Endothelial cell of umbilical vein (primary cell): Measurements from ENCODE around the gene CASR. TPM values are rescaled to one million over a fixed set of nuclear protein-coding genes. Genes with fewer than 3 reads are reported as not detected.

Source experiments
- BruUV-seq: library from RNA; stranded (reverse); fragments of 400-500 nt; replicated peaks from 2 replicates; lab custom pipeline; 2021; lab: Mats Ljungman, UMichigan
- CTCF ChIA-PET: fragments of 300-600, 350-600 bp; sonication (Branson Sonifier 250); formaldehyde crosslinking; loops from one replicate; lab custom pipeline; 2021; ENCODE audit warnings: antibody characterized with exemption, inconsistent platforms; lab: Charles Lee
- POLR2A ChIA-PET: fragments of 300-600, 350-600 bp; sonication (Branson Sonifier 250); formaldehyde crosslinking; loops from one replicate; lab custom pipeline; 2021; ENCODE audit warnings: antibody characterized with exemption, inconsistent platforms; lab: Charles Lee
- DNase-seq: peaks from one replicate; pipeline ENCODE4 v3.0.0-alpha.2; 2011; ENCODE audit warnings: low read depth, low spot score
- FAIRE-seq: peaks from 2 replicates; lab custom pipeline; 2011; peaks lifted over from hg19 to GRCh38; lab: Jason Lieb, UNC
- H2AFZ ChIP-seq: 2 replicates; pipeline ENCODE4 v1.6.0; 2012; ENCODE audit warnings: low read depth, low read length, control low read depth, inconsistent platforms
- H3K27ac ChIP-seq: 2 replicates; pipeline ENCODE4 v1.5.1; 2011; ENCODE audit warnings: low read depth, mild to moderate bottlenecking, control low read depth, low read length, moderate library complexity; ENCODE audit not compliant: insufficient read depth
- H3K27me3 ChIP-seq, 2 experiments: 2 replicates each; pipeline versions ENCODE4 v1.6.0 to v1.6.1; 2011; ENCODE audit warnings: low read length in 2 of 2, mixed read lengths in 1 of 2; ENCODE audit not compliant: control insufficient read depth in 2 of 2, insufficient read depth in 2 of 2
- H3K36me3 ChIP-seq, 2 experiments: 2 replicates in 1 of 2; 3 replicates in 1 of 2; pipeline ENCODE4 v1.5.1; 2011; ENCODE audit warnings: low read length in 2 of 2, mild to moderate bottlenecking in 1 of 2, moderate library complexity in 1 of 2; ENCODE audit not compliant: control insufficient read depth in 2 of 2, insufficient read depth in 2 of 2; ENCODE audit errors: extremely low read depth in 1 of 2
- H3K4me1 ChIP-seq: 3 replicates; pipeline ENCODE4 v1.5.1; 2011; ENCODE audit warnings: mild to moderate bottlenecking, low read length; ENCODE audit not compliant: control insufficient read depth, insufficient read depth; ENCODE audit errors: extremely low read depth
- H3K4me2 ChIP-seq: 2 replicates; pipeline ENCODE4 v1.6.1; 2011; ENCODE audit warnings: low read length, control low read depth, mixed read lengths; ENCODE audit not compliant: insufficient read depth
- H3K4me3 ChIP-seq, 3 experiments: fragments of 200-600 bp in 1 of 3; sonication (generic), shearing (Covaris generic) in 1 of 3; replicated peaks in 1 of 3; 2 replicates each; pipeline ENCODE4 v1.5.1; 2011 to 2016; ENCODE audit warnings: control low read depth in 3 of 3, low read length in 3 of 3, mild to moderate bottlenecking in 2 of 3, inconsistent platforms in 1 of 3, low read depth in 1 of 3, moderate library complexity in 1 of 3; ENCODE audit not compliant: insufficient read depth in 1 of 3
- H3K79me2 ChIP-seq: 2 replicates; pipeline ENCODE4 v1.6.0; 2012; ENCODE audit warnings: low read length, inconsistent platforms; ENCODE audit not compliant: control insufficient read depth, insufficient read depth
- H3K9ac ChIP-seq: replicated peaks from 2 replicates; pipeline ENCODE3; 2011; ENCODE audit warnings: low read length, control low read depth; ENCODE audit not compliant: insufficient read depth; ENCODE audit errors: extremely low read depth
- H3K9me1 ChIP-seq: replicated peaks from 3 replicates; pipeline ENCODE4 v1.6.0; 2011; ENCODE audit warnings: mild to moderate bottlenecking, low read length; ENCODE audit not compliant: control insufficient read depth, insufficient read depth; ENCODE audit errors: extremely low read depth
- H3K9me3 ChIP-seq: replicated peaks from 2 replicates; pipeline ENCODE4 v1.5.1; 2012; ENCODE audit warnings: low read length, inconsistent platforms; ENCODE audit not compliant: control insufficient read depth, insufficient read depth
- H4K20me1 ChIP-seq: replicated peaks from 2 replicates; pipeline ENCODE3; 2011; ENCODE audit warnings: mild to moderate bottlenecking, low read length; ENCODE audit not compliant: control insufficient read depth, insufficient read depth; ENCODE audit errors: extremely low read depth
- EZH2 ChIP-seq: IDR thresholded peaks from 2 replicates; pipeline ENCODE4 v1.6.1; 2012; ENCODE audit warnings: borderline replicate concordance, low read depth, mild to moderate bottlenecking, moderate library complexity, low read length, inconsistent platforms; ENCODE audit not compliant: severe bottlenecking
- FOS ChIP-seq: IDR thresholded peaks from 2 replicates; pipeline ENCODE4 v1.6.1; 2011; ENCODE audit warnings: mild to moderate bottlenecking, low read length, moderate library complexity, borderline replicate concordance; ENCODE audit not compliant: insufficient read depth
- GATA2 ChIP-seq: IDR thresholded peaks from 2 replicates; pipeline ENCODE4 v1.7.0; 2011; ENCODE audit warnings: low read depth, mild to moderate bottlenecking, moderate library complexity, mixed read lengths, low read length; ENCODE audit not compliant: insufficient read length, insufficient read depth
- JUN ChIP-seq: IDR thresholded peaks from 2 replicates; pipeline ENCODE4 v1.6.1; 2011; ENCODE audit warnings: borderline replicate concordance, low read depth; ENCODE audit not compliant: insufficient read length, insufficient read depth
- MYC ChIP-seq: IDR thresholded peaks from one replicate; pipeline ENCODE4 v1.6.1; 2011; ENCODE audit warnings: mild to moderate bottlenecking, low read depth, low read length
- POLR2A ChIP-seq: IDR thresholded peaks from 2 replicates; pipeline ENCODE4 v1.6.1; 2012; ENCODE audit warnings: low read depth, mild to moderate bottlenecking, control low read depth, low read length
- POLR2AphosphoS5 ChIP-seq: IDR thresholded peaks from 2 replicates; pipeline ENCODE4 v1.6.1; 2012; ENCODE audit warnings: low read depth, mild to moderate bottlenecking, control low read depth, low read length, moderate library complexity; ENCODE audit not compliant: insufficient read depth
- dilution Hi-C: fragments of 300-500 bp; cut with MboI; formaldehyde crosslinking; loops from one replicate; pipeline ENCODE4 v1.15.0; 2019; ENCODE audit warnings: low sequenced_read_pairs; ENCODE audit not compliant: extremely low pct_ligation_motif_present
- intact Hi-C: fragments of 100-400 bp; cut with micrococcal nuclease; formaldehyde crosslinking; loops from one replicate; pipeline ENCODE4 v1.10.0; 2022
- polyA plus RNA-seq, 4 experiments: library from polyadenylated mRNA; depleted of rRNA in 3 of 4; stranded (reverse) in 3 of 4; unstranded in 1 of 4; fragments of >200 nt; gene quantifications; 2 replicates each; pipeline versions ENCODE4 v1.2.1 to v1.2.3, GENCODE V29; 2011 to 2012; ENCODE audit warnings: missing spikeins in 1 of 4
- total RNA-seq: library from RNA; stranded (reverse); gene quantifications from 2 replicates; pipeline ENCODE4 v1.2.3, GENCODE V29; 2021
- TF ChIP-seq, protein P1 (sequence below), 2 donors: IDR thresholded peaks; 1 replicate in 1 of 2; 2 replicates in 1 of 2; pipeline ENCODE4 v1.5.1; 2011; ENCODE audit warnings: low read length in 2 of 2, mild to moderate bottlenecking in 2 of 2, moderate library complexity in 2 of 2, control low read depth in 1 of 2, inconsistent platforms in 1 of 2, low read depth in 1 of 2; ENCODE audit not compliant: insufficient read depth in 1 of 2; ENCODE audit errors: extremely low read depth in 1 of 2
- TF ChIP-seq, protein P2 (sequence below): IDR thresholded peaks from 2 replicates; pipeline ENCODE4 v1.6.1; 2011; ENCODE audit not compliant: insufficient read depth, insufficient read length

CASR gene
- total and polyA plus RNA-seq, 2 donors (not counting 3 experiments of a cell fraction or from before 2014, with no cell fraction given) = not detected

DNA sequence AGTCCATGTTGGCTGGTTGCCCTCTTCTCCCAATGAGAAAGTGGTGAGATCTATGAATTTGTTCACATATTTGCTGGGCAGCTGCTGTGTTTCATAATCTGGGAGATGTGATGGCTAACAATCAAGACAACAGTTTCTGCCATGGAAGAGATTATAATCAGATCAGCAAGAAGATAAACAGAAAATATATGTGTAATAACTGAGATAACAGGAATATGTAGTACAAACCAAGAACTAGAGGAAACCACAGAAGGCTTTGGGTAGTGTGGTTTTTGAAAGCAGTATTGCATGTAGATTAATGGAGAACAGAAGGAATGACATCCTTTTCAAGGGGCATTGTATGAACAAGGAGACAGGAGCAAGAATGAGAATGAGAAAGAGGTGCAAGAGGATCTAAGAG, 129.4 kb downstream of the CASR start:
- CTCF ChIA-PET = interaction anchor here (1.1 kb wide), 1 partner anchor 9 kb away, joined by 3 read pairs; no protein-coding TSS in a partner anchor
- dilution Hi-C loops = no loop called here
- TF ChIP-seq, protein P1, sequence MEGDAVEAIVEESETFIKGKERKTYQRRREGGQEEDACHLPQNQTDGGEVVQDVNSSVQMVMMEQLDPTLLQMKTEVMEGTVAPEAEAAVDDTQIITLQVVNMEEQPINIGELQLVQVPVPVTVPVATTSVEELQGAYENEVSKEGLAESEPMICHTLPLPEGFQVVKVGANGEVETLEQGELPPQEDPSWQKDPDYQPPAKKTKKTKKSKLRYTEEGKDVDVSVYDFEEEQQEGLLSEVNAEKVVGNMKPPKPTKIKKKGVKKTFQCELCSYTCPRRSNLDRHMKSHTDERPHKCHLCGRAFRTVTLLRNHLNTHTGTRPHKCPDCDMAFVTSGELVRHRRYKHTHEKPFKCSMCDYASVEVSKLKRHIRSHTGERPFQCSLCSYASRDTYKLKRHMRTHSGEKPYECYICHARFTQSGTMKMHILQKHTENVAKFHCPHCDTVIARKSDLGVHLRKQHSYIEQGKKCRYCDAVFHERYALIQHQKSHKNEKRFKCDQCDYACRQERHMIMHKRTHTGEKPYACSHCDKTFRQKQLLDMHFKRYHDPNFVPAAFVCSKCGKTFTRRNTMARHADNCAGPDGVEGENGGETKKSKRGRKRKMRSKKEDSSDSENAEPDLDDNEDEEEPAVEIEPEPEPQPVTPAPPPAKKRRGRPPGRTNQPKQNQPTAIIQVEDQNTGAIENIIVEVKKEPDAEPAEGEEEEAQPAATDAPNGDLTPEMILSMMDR (IDR thresholded peaks at IDR 0.05; ENCODE audit: extremely low read depth in 1 of 2, insufficient read depth in 1 of 2, low read depth in 1 of 2, low read length in 2 of 2) = no peak
- TF ChIP-seq POLR2AphosphoS5 = no peak
- TF ChIP-seq FOS = no peak
- no peak overlapping the region for H2AFZ ChIP-seq
- no peak overlapping the region for H3K4me3 ChIP-seq
- H3K4me1 ChIP-seq = no peaks in the 10 kb centered on the region
- no peaks in the 10 kb centered on the region for H3K9me1 ChIP-seq
- no peaks in the 10 kb centered on the region for H4K20me1 ChIP-seq
- BruUV-seq = no TSS peak
- no peaks in the 10 kb centered on the region for H3K9me3 ChIP-seq
- no peak overlapping the region for H3K9ac ChIP-seq
- intact Hi-C loops = no loop called here
- POLR2A ChIA-PET = no interaction called here
- H3K36me3 ChIP-seq = no peaks in the 10 kb centered on the region
- H3K4me2 ChIP-seq = no peak overlapping the region
- FAIRE-seq (no peak), DNase-seq (no peak)
- no peak overlapping the region for H3K27ac ChIP-seq
- H3K27me3 ChIP-seq = peaks cover 0 to 2% of the 10 kb centered on the region in 2 experiments
- H3K79me2 ChIP-seq = no peaks in the 10 kb centered on the region

DNA sequence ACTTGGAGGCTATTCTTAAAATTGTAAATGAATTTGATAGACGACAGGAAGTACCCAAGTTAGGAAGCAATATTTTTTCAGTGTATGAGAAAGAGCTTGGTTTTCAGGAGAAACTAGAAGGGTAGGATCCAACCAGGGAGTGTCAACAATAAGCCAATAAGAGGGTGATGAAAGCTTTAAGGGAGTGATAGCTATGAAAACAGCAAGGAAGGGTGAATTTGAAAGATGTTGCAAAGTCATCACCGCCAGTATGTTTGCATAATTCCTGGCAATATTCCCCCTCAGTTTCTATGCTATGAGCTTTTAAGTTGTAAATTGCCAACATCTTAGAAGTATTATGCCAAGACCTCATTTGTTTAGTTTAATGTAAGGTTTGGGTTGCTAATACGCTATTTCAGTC, 129.8 kb downstream of the CASR start:
- Histone ChIP-seq H3K4me2 (no peak overlapping the region), H3K36me3 (no peaks in the 10 kb centered on the region), H3K9me1 (no peaks in the 10 kb centered on the region), H4K20me1 (no peaks in the 10 kb centered on the region), H3K9me3 (no peaks in the 10 kb centered on the region), H3K27me3 (peaks cover 0 to 2% of the 10 kb centered on the region in 2 experiments), H3K9ac (no peak overlapping the region), H3K79me2 (no peaks in the 10 kb centered on the region), H2AFZ (no peak overlapping the region), H3K27ac (no peak overlapping the region), H3K4me1 (no peaks in the 10 kb centered on the region), H3K4me3 (no peak overlapping the region)
- FAIRE-seq (no peak), DNase-seq (no peak)
- ChIA-PET CTCF (interaction anchor here (0.9 to 1.1 kb wide), 2 partner anchors 9 to 13 kb away, joined by 3 read pairs; no protein-coding TSS in a partner anchor), POLR2A (no interaction called here)
- BruUV-seq = no TSS peak
- intact Hi-C loops = no loop called here
- TF ChIP-seq, protein P1 (IDR thresholded peaks at IDR 0.05; ENCODE audit: extremely low read depth in 1 of 2, insufficient read depth in 1 of 2, low read depth in 1 of 2, low read length in 2 of 2) = no peak
- TF ChIP-seq, protein P2, sequence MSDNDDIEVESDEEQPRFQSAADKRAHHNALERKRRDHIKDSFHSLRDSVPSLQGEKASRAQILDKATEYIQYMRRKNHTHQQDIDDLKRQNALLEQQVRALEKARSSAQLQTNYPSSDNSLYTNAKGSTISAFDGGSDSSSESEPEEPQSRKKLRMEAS = no peak
- TF ChIP-seq FOS = no peak
- no peak for TF ChIP-seq GATA2
- no peak for TF ChIP-seq EZH2
- no peak for TF ChIP-seq JUN
- no peak for TF ChIP-seq POLR2AphosphoS5
- TF ChIP-seq POLR2A = no peak
- TF ChIP-seq MYC = no peak
- dilution Hi-C loops = no loop called here
